Measurements from ENCODE around the gene DAB2IP.
A peak's percentile ranks its signal among the peaks of the same experiment; 100 is the strongest.

DAB2IP gene

DNA sequence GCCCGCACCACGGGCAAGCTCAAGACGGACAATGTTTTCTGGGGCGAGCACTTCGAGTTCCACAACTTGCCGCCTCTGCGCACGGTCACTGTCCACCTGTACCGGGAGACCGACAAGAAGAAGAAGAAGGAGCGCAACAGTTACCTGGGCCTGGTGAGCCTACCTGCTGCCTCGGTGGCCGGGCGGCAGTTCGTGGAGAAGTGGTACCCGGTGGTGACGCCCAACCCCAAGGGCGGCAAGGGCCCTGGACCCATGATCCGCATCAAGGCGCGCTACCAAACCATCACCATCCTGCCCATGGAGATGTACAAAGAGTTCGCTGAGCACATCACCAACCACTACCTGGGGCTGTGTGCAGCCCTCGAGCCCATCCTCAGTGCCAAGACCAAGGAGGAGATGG lies 108.6 kb downstream of the DAB2IP start:
- intact Hi-C loops (cut with DNase I; ENCODE audit: low total_unique reads) = no loop called here
- Histone ChIP-seq H3K36me3 (peaks cover 46 to 84% (median 67%) of the 10 kb centered on the region in 3 donors), H3K4me3 (no peak overlapping the region), H3K9me3 (no peaks in the 10 kb centered on the region), H3K4me1 (peaks cover 0 to 50% (median 44%) of the 10 kb centered on the region in 4 donors), H3K27ac (no peak overlapping the region), H3K27me3 (no peaks in the 10 kb centered on the region)
- TF ChIP-seq, protein P1, sequence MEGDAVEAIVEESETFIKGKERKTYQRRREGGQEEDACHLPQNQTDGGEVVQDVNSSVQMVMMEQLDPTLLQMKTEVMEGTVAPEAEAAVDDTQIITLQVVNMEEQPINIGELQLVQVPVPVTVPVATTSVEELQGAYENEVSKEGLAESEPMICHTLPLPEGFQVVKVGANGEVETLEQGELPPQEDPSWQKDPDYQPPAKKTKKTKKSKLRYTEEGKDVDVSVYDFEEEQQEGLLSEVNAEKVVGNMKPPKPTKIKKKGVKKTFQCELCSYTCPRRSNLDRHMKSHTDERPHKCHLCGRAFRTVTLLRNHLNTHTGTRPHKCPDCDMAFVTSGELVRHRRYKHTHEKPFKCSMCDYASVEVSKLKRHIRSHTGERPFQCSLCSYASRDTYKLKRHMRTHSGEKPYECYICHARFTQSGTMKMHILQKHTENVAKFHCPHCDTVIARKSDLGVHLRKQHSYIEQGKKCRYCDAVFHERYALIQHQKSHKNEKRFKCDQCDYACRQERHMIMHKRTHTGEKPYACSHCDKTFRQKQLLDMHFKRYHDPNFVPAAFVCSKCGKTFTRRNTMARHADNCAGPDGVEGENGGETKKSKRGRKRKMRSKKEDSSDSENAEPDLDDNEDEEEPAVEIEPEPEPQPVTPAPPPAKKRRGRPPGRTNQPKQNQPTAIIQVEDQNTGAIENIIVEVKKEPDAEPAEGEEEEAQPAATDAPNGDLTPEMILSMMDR (IDR thresholded peaks at IDR 0.05) = no peak
- no peak for DNase-seq

DNA sequence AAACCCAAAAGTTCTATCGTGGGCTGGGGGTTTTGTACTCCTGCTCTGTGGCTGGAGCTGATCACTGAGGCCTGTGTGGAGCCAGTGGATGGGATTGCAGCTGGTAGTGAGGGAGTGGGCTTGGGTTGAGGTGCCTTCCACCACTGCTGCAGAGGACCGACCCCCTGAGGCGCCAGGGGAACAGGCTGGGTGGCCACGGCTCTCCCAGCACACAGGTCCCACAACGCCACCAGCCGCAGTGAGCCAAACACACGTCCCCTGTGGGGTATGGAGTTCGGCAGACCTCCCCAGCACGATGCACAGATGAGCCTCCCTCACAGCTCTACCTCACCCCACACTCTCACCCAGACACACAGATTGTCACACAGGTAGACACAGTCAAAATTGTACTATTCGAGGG lies 109.1 kb downstream of the DAB2IP start:
- no peak overlapping the region for H3K4me3 ChIP-seq
- no peaks in the 10 kb centered on the region for H3K27me3 ChIP-seq
- TF ChIP-seq, protein P1 (IDR thresholded peaks at IDR 0.05) = no peak
- intact Hi-C loops (cut with DNase I; ENCODE audit: low total_unique reads) = no loop called here
- DNase-seq = no peak
- peaks cover 0 to 50% (median 44%) of the 10 kb centered on the region in 4 donors for H3K4me1 ChIP-seq
- peaks cover 46 to 89% (median 67%) of the 10 kb centered on the region in 3 donors for H3K36me3 ChIP-seq
- H3K9me3 ChIP-seq = no peaks in the 10 kb centered on the region
- no peak overlapping the region for H3K27ac ChIP-seq

DNA sequence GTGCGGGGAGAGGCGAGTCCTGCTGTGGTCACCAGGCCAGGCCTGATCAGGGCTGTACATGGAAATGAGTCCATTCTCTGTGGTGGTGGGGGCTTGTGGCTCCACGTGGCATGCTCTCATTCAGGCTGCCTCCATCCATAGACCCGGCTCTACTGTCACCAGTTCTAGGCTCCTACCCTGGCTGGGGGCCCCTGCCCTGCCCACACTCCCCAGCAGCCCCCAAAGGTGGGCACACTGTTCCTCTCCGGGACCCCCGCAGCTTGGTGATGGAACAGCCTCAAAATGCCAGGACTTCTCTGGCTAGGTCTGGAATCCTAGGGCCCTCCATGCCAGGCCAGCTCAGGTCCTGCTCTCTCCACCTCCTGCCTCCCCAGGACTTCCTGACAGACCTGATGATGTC lies 111.7 kb downstream of the DAB2IP start:
- no peak for DNase-seq
- TF ChIP-seq, protein P1 (IDR thresholded peaks at IDR 0.05) = no peak
- intact Hi-C loops (cut with DNase I; ENCODE audit: low total_unique reads) = no loop called here
- Histone ChIP-seq H3K4me3 (no peak overlapping the region), H3K4me1 (peaks cover 0 to 39% (median 32%) of the 10 kb centered on the region in 4 donors), H3K36me3 (peaks cover 63 to 99% (median 85%) of the 10 kb centered on the region in 3 donors), H3K27me3 (no peaks in the 10 kb centered on the region), H3K27ac (peak overlapping the region; percentile 74 to 75), H3K9me3 (no peaks in the 10 kb centered on the region)

DNA sequence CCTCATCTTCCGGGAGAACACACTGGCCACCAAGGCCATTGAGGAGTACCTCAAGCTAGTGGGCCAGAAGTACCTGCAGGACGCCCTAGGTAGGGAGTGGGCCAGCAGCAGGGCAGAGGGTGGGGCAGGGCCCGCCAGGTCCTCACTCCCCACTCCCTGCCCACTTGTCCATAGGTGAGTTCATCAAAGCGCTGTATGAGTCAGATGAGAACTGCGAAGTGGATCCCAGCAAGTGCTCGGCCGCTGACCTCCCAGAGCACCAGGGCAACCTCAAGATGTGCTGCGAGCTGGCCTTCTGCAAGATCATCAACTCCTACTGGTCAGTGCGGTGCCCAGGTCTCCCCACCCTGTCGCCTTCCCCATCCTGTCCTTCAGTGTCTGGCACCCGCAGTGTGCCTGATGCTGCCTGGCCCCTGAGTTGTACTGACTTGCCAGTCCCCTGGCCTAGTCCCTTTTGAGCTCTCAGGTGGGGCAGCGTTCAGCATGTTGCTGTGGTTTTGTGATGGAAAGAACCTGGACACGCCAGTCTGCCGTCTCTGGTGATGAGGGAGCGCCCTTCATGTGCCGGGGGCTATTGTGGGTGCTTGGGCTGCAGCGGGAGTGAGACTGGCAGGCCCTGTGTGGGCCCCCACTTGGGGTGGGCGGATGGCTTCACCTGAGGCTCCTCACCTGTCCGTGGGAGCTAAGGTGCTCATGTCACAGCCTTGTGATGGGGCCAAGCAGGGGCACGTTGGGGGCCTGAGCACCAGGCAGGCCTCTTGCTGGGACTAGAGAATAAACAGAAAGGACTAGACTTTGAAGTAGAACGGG lies 112.3 kb downstream of the DAB2IP start:
- Histone ChIP-seq H3K4me3 (no peak overlapping the region), H3K9me3 (no peaks in the 10 kb centered on the region), H3K27ac (peak overlapping the region; percentile 74 to 75), H3K27me3 (no peaks in the 10 kb centered on the region), H3K4me1 (peaks cover 0 to 39% (median 32%) of the 10 kb centered on the region in 4 donors), H3K36me3 (peaks cover 67 to 99% (median 85%) of the 10 kb centered on the region in 3 donors)
- TF ChIP-seq, protein P1 (IDR thresholded peaks at IDR 0.05) = no peak
- intact Hi-C loops (cut with DNase I; ENCODE audit: low total_unique reads) = no loop called here
- DNase-seq = no peak

DNA sequence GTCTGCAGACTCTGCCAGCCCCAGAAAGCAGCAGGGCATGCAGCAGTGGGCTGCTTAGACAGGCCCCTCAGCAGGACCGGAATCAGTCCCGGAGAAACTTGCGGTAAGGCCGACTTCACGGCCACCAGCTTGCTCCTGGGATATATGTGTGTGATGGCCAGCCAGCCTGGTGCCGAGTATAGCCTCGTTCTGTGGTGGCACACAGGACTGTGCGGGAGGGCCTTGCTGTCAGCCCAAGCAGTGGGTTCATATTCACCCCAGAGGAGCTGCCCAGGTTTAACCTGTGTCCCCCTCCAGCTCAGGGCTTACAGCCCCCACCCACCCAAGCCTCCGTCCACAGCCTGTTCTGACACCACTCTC lies 112.9 kb downstream of the DAB2IP start:
- intact Hi-C loops (cut with DNase I; ENCODE audit: low total_unique reads) = no loop called here
- Histone ChIP-seq H3K27ac (peak overlapping the region; percentile 74 to 75), H3K9me3 (no peaks in the 10 kb centered on the region), H3K4me1 (peaks cover 0 to 43% (median 32%) of the 10 kb centered on the region in 4 donors), H3K27me3 (no peaks in the 10 kb centered on the region), H3K4me3 (no peak overlapping the region), H3K36me3 (peaks cover 67 to 99% (median 85%) of the 10 kb centered on the region in 3 donors)
- no peak for DNase-seq
- TF ChIP-seq, protein P1 (IDR thresholded peaks at IDR 0.05) = no peak

All from tibial artery (tissue), 4 donors.